Measurements from ENCODE around the gene IHH. TPM values are rescaled to one million over a fixed set of nuclear protein-coding genes. Genes with fewer than 3 reads are reported as not detected.
A peak's percentile ranks its signal among the peaks of the same experiment; 100 is the strongest.

The IHH gene
- polyA plus RNA-seq, 1 experiment, result not detected

DNA sequence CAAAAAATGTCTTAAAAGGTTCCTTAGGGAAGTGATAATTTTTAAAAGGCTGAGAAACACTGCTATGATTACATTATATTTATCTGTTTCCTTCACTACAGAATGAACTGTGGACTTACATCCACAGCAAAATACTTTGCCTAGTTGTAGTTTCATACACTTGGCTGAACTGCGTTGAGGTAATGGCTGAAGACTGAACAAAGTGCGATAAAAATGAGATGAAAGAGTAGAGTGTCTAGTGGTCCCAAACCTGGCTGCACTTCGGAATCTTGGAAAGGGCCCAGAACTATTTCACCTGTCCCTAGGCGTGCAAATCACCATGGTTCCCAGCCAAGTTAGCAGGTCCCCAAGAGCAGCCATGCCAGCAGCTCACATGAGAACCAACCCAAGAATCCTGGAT is 18.2 kb upstream of the IHH start:
- H3K4me3 ChIP-seq (ENCODE audit: low read depth, low read length), result no peak overlapping the region
- H3K27ac ChIP-seq (ENCODE audit: low read depth, low read length), result no peak overlapping the region
- ChIA-PET CTCF (interaction anchor here (0.7 to 1.9 kb wide), 5 partner anchors 20 to 75 kb away, joined by 3 to 5 read pairs (median 3); no protein-coding TSS in a partner anchor), POLR2A (no interaction called here)
- DNase-seq (ENCODE audit: low read depth, low spot score), result no peak
- H3K9me3 ChIP-seq (ENCODE audit: control insufficient read depth, insufficient read depth, low read length), result no peaks in the 10 kb centered on the region
- TF ChIP-seq, protein P1, sequence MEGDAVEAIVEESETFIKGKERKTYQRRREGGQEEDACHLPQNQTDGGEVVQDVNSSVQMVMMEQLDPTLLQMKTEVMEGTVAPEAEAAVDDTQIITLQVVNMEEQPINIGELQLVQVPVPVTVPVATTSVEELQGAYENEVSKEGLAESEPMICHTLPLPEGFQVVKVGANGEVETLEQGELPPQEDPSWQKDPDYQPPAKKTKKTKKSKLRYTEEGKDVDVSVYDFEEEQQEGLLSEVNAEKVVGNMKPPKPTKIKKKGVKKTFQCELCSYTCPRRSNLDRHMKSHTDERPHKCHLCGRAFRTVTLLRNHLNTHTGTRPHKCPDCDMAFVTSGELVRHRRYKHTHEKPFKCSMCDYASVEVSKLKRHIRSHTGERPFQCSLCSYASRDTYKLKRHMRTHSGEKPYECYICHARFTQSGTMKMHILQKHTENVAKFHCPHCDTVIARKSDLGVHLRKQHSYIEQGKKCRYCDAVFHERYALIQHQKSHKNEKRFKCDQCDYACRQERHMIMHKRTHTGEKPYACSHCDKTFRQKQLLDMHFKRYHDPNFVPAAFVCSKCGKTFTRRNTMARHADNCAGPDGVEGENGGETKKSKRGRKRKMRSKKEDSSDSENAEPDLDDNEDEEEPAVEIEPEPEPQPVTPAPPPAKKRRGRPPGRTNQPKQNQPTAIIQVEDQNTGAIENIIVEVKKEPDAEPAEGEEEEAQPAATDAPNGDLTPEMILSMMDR (IDR thresholded peaks at IDR 0.05; ENCODE audit: low read depth, low read length), result no peak
- no peaks in the 10 kb centered on the region for H3K27me3 ChIP-seq (ENCODE audit: control insufficient read depth, insufficient read depth, low read length)

DNA sequence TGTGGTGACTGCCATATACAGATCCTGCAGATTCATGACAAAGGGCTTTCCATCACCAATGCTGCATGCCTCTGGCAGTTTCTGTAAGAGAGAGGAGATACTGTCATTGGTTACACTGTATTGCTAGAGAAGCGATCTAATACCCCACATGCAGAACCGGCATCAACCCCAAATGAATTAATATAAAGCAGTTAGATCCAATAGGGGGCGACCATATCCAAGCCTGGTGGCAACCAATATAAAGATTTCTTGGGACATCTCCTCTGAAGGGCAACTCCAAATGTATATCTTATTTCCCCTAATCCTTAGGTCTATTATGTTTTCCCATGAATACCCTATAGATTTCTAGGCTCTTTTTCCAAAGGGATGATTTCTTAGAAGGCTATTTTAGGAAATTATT is 17.4 kb upstream of the IHH start:
- Histone ChIP-seq H3K4me3 (ENCODE audit: low read depth, low read length) (no peak overlapping the region), H3K27ac (ENCODE audit: low read depth, low read length) (no peak overlapping the region), H3K9me3 (ENCODE audit: control insufficient read depth, insufficient read depth, low read length) (no peaks in the 10 kb centered on the region; the same call in 1 of the 2 replicates), H3K27me3 (ENCODE audit: control insufficient read depth, insufficient read depth, low read length) (no peaks in the 10 kb centered on the region)
- TF ChIP-seq, protein P1 (IDR thresholded peaks at IDR 0.05; ENCODE audit: low read depth, low read length), result no peak
- ChIA-PET POLR2A (no interaction called here), CTCF (interaction anchor here (0.7 to 1.9 kb wide), 4 partner anchors 19 to 75 kb away, joined by 3 to 5 read pairs (median 3); no protein-coding TSS in a partner anchor)
- DNase-seq (ENCODE audit: low read depth, low spot score), result no peak

DNA sequence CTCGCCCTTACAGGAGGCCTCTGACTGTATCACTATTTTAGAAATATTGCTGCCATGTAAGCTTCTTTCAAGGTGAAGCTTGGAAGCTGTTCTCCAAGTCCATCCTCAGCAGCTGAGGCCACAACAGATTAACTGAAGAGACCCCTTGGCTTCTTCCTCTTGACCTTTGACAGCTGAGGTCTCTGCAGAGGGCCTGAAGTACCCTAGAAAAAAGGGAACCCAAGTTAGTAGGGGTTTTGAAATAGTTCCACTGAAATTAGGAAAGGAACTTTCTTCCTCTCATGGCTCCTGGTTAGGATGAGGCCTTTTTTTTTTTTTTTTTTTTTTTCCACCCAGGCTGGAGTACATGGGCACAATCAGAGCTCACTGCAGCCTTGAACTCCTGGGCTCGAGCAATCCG is 15.5 kb upstream of the IHH start:
- Histone ChIP-seq H3K27ac (ENCODE audit: low read depth, low read length) (no peak overlapping the region), H3K4me3 (ENCODE audit: low read depth, low read length) (no peak overlapping the region), H3K9me3 (ENCODE audit: control insufficient read depth, insufficient read depth, low read length) (no peaks in the 10 kb centered on the region; the same call in 1 of the 2 replicates), H3K27me3 (ENCODE audit: control insufficient read depth, insufficient read depth, low read length) (no peaks in the 10 kb centered on the region)
- TF ChIP-seq, protein P1 (IDR thresholded peaks at IDR 0.05; ENCODE audit: low read depth, low read length), result no peak
- ChIA-PET POLR2A (interaction anchor here (0.6 kb wide), 1 partner anchor 22 kb away, joined by 3 read pairs; no protein-coding TSS in a partner anchor), CTCF (interaction anchor here (0.7 to 7.3 kb wide), 6 partner anchors 10 to 79 kb away, joined by 3 to 122 read pairs (median 8); no protein-coding TSS in a partner anchor)
- DNase-seq (ENCODE audit: low read depth, low spot score), result no peak

DNA sequence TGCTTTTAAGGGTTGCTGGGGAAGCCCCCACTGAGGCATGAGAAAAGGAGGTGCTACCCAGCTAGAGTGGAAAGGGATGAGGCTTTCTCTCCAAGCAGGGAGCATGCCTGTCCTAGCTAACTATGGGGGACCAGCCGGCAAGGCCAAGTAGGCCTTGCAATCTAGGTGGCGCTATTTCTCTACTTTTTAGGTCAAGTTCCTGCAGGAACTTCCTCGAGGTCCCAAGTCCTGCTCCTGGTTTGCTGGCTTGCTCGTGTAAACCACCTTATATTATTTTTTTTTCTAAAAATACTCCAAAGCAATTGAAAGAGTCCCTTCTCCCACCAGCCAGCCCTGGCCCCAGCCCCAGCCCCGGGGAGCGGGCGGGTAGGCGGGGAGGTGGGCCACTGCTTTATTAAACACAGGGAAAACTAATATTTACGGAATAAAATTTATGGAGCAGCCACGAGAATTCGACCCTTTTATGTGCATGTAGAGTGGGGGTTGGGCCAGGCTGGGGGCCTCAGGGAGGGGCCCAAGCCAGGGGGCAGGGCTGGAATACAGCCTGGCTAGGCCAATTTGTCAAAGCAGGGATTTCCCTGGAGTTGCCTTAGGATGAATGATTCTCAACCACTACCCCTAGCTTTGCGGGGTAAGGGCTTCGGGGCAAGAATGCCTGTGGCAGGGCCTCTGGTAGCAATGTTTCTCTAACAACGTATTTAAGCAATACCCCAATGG is 12.8 kb upstream of the IHH start:
- Histone ChIP-seq H3K9me3 (ENCODE audit: control insufficient read depth, insufficient read depth, low read length) (no peaks in the 10 kb centered on the region; the same call in 1 of the 2 replicates), H3K27ac (ENCODE audit: low read depth, low read length) (no peak overlapping the region), H3K27me3 (ENCODE audit: control insufficient read depth, insufficient read depth, low read length) (no peaks in the 10 kb centered on the region), H3K4me3 (ENCODE audit: low read depth, low read length) (no peak overlapping the region)
- POLR2A ChIA-PET, result no interaction called here
- peak; percentile 27 for DNase-seq (ENCODE audit: low read depth, low spot score)
- TF ChIP-seq, protein P1 (IDR thresholded peaks at IDR 0.05; ENCODE audit: low read depth, low read length), result peak; percentile 63
- CTCF ChIA-PET, result interaction anchor here (0.6 to 7.3 kb wide), 30 partner anchors 9 to 1493 kb away, joined by 3 to 122 read pairs (median 5); partner anchors contain the start of gene NHEJ1

DNA sequence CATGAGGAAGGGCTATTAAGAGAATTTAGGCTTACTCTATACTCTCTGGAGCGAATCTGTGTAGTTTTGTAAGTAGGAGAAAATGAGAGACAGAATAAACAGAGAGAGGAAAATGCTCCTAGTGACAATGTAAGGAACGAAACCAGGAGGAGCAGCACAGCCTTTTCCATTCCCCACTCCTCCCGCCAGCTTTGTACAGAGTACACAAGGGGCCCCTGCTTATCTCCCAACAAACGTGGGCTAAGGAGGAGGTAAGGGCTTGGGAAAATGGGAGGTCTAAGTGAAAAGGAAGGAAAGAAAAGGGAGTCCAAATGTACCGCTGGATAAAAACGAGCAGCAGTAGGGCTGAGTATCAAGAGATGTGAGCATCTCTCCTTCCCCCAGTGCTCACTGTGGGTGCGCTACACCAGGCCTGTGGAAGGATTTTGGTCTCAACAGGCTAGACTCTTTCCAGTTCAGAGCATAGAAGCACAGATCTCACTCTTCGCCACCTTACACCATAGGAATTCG is 12.1 kb upstream of the IHH start:
- ChIA-PET CTCF (interaction anchor here (0.6 to 7.3 kb wide), 28 partner anchors 10 to 1494 kb away, joined by 3 to 122 read pairs (median 5); partner anchors contain the start of gene NHEJ1), POLR2A (interaction anchor here (0.6 kb wide), 1 partner anchor 177 kb away, joined by 3 read pairs; no protein-coding TSS in a partner anchor)
- no peak for DNase-seq (ENCODE audit: low read depth, low spot score)
- H3K9me3 ChIP-seq (ENCODE audit: control insufficient read depth, insufficient read depth, low read length), result no peaks in the 10 kb centered on the region; the same call in 1 of the 2 replicates
- H3K27me3 ChIP-seq (ENCODE audit: control insufficient read depth, insufficient read depth, low read length), result no peaks in the 10 kb centered on the region
- H3K4me3 ChIP-seq (ENCODE audit: low read depth, low read length), result no peak overlapping the region
- TF ChIP-seq, protein P1 (IDR thresholded peaks at IDR 0.05; ENCODE audit: low read depth, low read length), result no peak
- no peak overlapping the region for H3K27ac ChIP-seq (ENCODE audit: low read depth, low read length)

Data from AG04450 (cell line).